Fibroblast of lung (primary cell): ENCODE data around the gene FGFR3.

ENCODE experiments used
- CTCF ChIP-seq, 2 donors: IDR thresholded peaks in 1 of 2; conservative IDR thresholded peaks in 1 of 2; 1 replicate in 1 of 2; 2 replicates in 1 of 2; pipeline ENCODE4 v1.5.1; 2011 to 2012; ENCODE audit warnings: low read length in 2 of 2, control low read depth in 1 of 2, inconsistent platforms in 1 of 2, low read depth in 1 of 2, mild to moderate bottlenecking in 1 of 2
- EZH2 ChIP-seq: IDR thresholded peaks from 2 replicates; pipeline ENCODE4 v1.5.1; 2012; ENCODE audit warnings: low read length, control low read depth, mild to moderate bottlenecking; ENCODE audit errors: missing control alignments

- TF ChIP-seq CTCF (conservative IDR thresholded peaks at IDR 0.05 in 1 of 2, IDR thresholded peaks at IDR 0.05 in 1 of 2; ENCODE audit: low read depth in 1 of 2, low read length in 2 of 2) = no peak
- no peak for TF ChIP-seq EZH2
These were observed 5.7 kb downstream of the FGFR3 start for GRCh38 chr4:1798580-1799386.
